Raji (cell line): ENCODE data around the gene PIEZO1.

Source experiments
- POLR2A ChIP-seq: IDR thresholded peaks from 2 replicates; pipeline ENCODE4 v1.6.1; 2011; ENCODE audit warnings: low read depth, low read length, control low read depth; ENCODE audit not compliant: insufficient read depth

PIEZO1 gene

GRCh38 chr16:88732961-88733294 is 52.1 kb downstream of the PIEZO1 start:
- TF ChIP-seq POLR2A: no peak

GRCh38 chr16:88732172-88732960 is 52.7 kb downstream of the PIEZO1 start:
- TF ChIP-seq POLR2A: no peak

- no peak for TF ChIP-seq POLR2A
These were observed 53.3 kb downstream of the PIEZO1 start for GRCh38 chr16:88731699-88732098.

GRCh38 chr16:88730632-88731607 is 54.1 kb downstream of the PIEZO1 start:
- TF ChIP-seq POLR2A: no peak

- no peak for TF ChIP-seq POLR2A
These were observed 57.1 kb downstream of the PIEZO1 start for GRCh38 chr16:88727871-88728270.

- TF ChIP-seq POLR2A: no peak
These were observed 58.0 kb downstream of the PIEZO1 start for GRCh38 chr16:88726981-88727380.

GRCh38 chr16:88726408-88726749 is 58.6 kb downstream of the PIEZO1 start:
- TF ChIP-seq POLR2A: no peak

GRCh38 chr16:88725609-88726407 is 59.2 kb downstream of the PIEZO1 start:
- TF ChIP-seq POLR2A: no peak

GRCh38 chr16:88724855-88725555 is 60.0 kb downstream of the PIEZO1 start:
- TF ChIP-seq POLR2A: no peak

- no peak for TF ChIP-seq POLR2A
These were observed 61.1 kb downstream of the PIEZO1 start for GRCh38 chr16:88723911-88724310.

GRCh38 chr16:88723507-88723887 is 61.5 kb downstream of the PIEZO1 start:
- no peak for TF ChIP-seq POLR2A

- no peak for TF ChIP-seq POLR2A
These were observed 62.1 kb downstream of the PIEZO1 start for GRCh38 chr16:88722784-88723506.

GRCh38 chr16:88721815-88722755 is 62.9 kb downstream of the PIEZO1 start:
- no peak for TF ChIP-seq POLR2A
